Tibial nerve (tissue), 3 donors: ENCODE data around the gene HAGH.

Experiments used
- CTCF ChIP-seq, 5 experiments: fragments of 200-600 bp in 3 of 5; fragments of 450-650 bp in 2 of 5; sonication (generic) in 3 of 5; IDR thresholded peaks; one replicate each; pipeline ENCODE4 v1.5.1; 2016 to 2019; ENCODE audit warnings: antibody characterized with exemption in 5 of 5, mild to moderate bottlenecking in 3 of 5, moderate library complexity in 2 of 5
- POLR2A ChIP-seq, 2 donors: fragments of 450-650 bp; IDR thresholded peaks; one replicate each; pipeline ENCODE4 v1.6.1; 2017; ENCODE audit warnings: antibody characterized with exemption in 2 of 2, mild to moderate bottlenecking in 2 of 2, moderate library complexity in 2 of 2

GRCh38 chr16:1791256-1791942 is 35.2 kb downstream of the HAGH start:
- TF ChIP-seq CTCF (IDR thresholded peaks at IDR 0.05) = no peak
- TF ChIP-seq POLR2A (IDR thresholded peaks at IDR 0.05) = no peak
